DND-41 (cell line): ENCODE measurements around the gene NUDT6.

Experiments
- ATAC-seq: fragments of 200-7000 bp; cut with Tn5 transposase; 3 replicates; pipeline ENCODE4 v1.9.1; 2021; ENCODE audit warnings: low read depth; ENCODE audit not compliant: insufficient read depth
- DNase-seq: peaks from one replicate; pipeline ENCODE4 v3.0.0-alpha.2; 2020
- H2AFZ ChIP-seq: 2 replicates; pipeline ENCODE4 v1.6.0; 2012; ENCODE audit warnings: low read depth, low read length
- H3K27ac ChIP-seq: 2 replicates; pipeline ENCODE4 v1.5.1; 2012; ENCODE audit warnings: low read length, inconsistent platforms
- H3K27me3 ChIP-seq: fragments of 200-600 bp; sonication (generic); 2 replicates; pipeline ENCODE4 v1.6.0; 2012; ENCODE audit warnings: low read length, mild to moderate bottlenecking, inconsistent platforms; ENCODE audit not compliant: insufficient read depth, poor library complexity
- H3K36me3 ChIP-seq: 2 replicates; pipeline ENCODE4 v1.5.1; 2012; ENCODE audit warnings: low read length, inconsistent platforms; ENCODE audit not compliant: insufficient read depth
- H3K4me1 ChIP-seq: 2 replicates; pipeline ENCODE4 v1.5.1; 2012; ENCODE audit warnings: mild to moderate bottlenecking, low read length; ENCODE audit not compliant: insufficient read depth
- H3K4me2 ChIP-seq: 2 replicates; pipeline ENCODE4 v1.6.0; 2012; ENCODE audit warnings: mild to moderate bottlenecking, moderate library complexity, low read length, inconsistent platforms; ENCODE audit not compliant: insufficient read depth
- H3K4me3 ChIP-seq, 2 experiments: fragments of 200-600 bp in 1 of 2; shearing (Covaris generic) in 1 of 2; 2 replicates each; pipeline ENCODE4 v1.5.1; 2012 to 2016; ENCODE audit warnings: inconsistent platforms in 2 of 2, low read length in 2 of 2, mild to moderate bottlenecking in 2 of 2, low read depth in 1 of 2, moderate library complexity in 1 of 2
- H3K79me2 ChIP-seq: 2 replicates; pipeline ENCODE4 v1.6.0; 2012; ENCODE audit warnings: low read length, inconsistent platforms; ENCODE audit not compliant: insufficient read depth
- H3K9ac ChIP-seq: 2 replicates; pipeline ENCODE4 v1.6.0; 2012; ENCODE audit warnings: low read depth, mild to moderate bottlenecking, inconsistent platforms, low read length, moderate library complexity
- H3K9me3 ChIP-seq: 2 replicates; pipeline ENCODE4 v1.5.1; 2012; ENCODE audit warnings: low read length, moderate library complexity, mild to moderate bottlenecking, inconsistent platforms; ENCODE audit not compliant: insufficient read depth, severe bottlenecking
- H4K20me1 ChIP-seq: 2 replicates; pipeline ENCODE4 v1.6.0; 2012; ENCODE audit warnings: low read length; ENCODE audit not compliant: insufficient read depth
- CTCF ChIP-seq: IDR thresholded peaks from 2 replicates; pipeline ENCODE4 v1.5.1; 2012; ENCODE audit warnings: borderline replicate concordance, low read length, moderate library complexity, mild to moderate bottlenecking; ENCODE audit not compliant: poor library complexity, severe bottlenecking; ENCODE audit errors: extremely low read depth
- EZH2 ChIP-seq: IDR thresholded peaks from 3 replicates; pipeline ENCODE4 v1.6.1; 2012; ENCODE audit warnings: borderline replicate concordance, low read depth, mild to moderate bottlenecking, moderate library complexity, low read length, inconsistent platforms; ENCODE audit not compliant: severe bottlenecking

The NUDT6 gene

GRCh38 chr4:122884499-122884898 lies 37.9 kb downstream of the NUDT6 start:
- no peaks in the 10 kb centered on the region for H3K4me1 ChIP-seq
- H3K4me2 ChIP-seq: no peak overlapping the region
- no peaks in the 10 kb centered on the region for H3K36me3 ChIP-seq
- peaks cover 5% of the 10 kb centered on the region for H3K9me3 ChIP-seq
- no peaks in the 10 kb centered on the region for H4K20me1 ChIP-seq
- H3K4me3 ChIP-seq: no peak overlapping the region
- H3K27ac ChIP-seq: no peak overlapping the region
- DNase-seq: no peak
- no peaks in the 10 kb centered on the region for H3K79me2 ChIP-seq
- no peak overlapping the region for H3K9ac ChIP-seq
- H2AFZ ChIP-seq: no peak overlapping the region
- H3K27me3 ChIP-seq: no peaks in the 10 kb centered on the region
- no peak for ATAC-seq
- no peak for TF ChIP-seq EZH2
- no peak for TF ChIP-seq CTCF

GRCh38 chr4:122882857-122883735 lies 39.3 kb downstream of the NUDT6 start:
- no peaks in the 10 kb centered on the region for H3K36me3 ChIP-seq
- H4K20me1 ChIP-seq: no peaks in the 10 kb centered on the region
- no peaks in the 10 kb centered on the region for H3K27me3 ChIP-seq
- TF ChIP-seq CTCF (no peak), EZH2 (no peak)
- no peak for DNase-seq
- no peak overlapping the region for H3K27ac ChIP-seq
- H3K4me1 ChIP-seq: no peaks in the 10 kb centered on the region
- no peak overlapping the region for H2AFZ ChIP-seq
- no peak for ATAC-seq
- H3K9ac ChIP-seq: no peak overlapping the region
- H3K9me3 ChIP-seq: peaks cover 5% of the 10 kb centered on the region
- no peak overlapping the region for H3K4me2 ChIP-seq
- H3K4me3 ChIP-seq: no peak overlapping the region
- no peaks in the 10 kb centered on the region for H3K79me2 ChIP-seq

GRCh38 chr4:122879001-122879400 lies 43.4 kb downstream of the NUDT6 start:
- no peak overlapping the region for H3K4me2 ChIP-seq
- ATAC-seq (no peak), DNase-seq (no peak)
- no peaks in the 10 kb centered on the region for H3K79me2 ChIP-seq
- TF ChIP-seq EZH2: no peak
- no peak for TF ChIP-seq CTCF
- H3K27me3 ChIP-seq: no peaks in the 10 kb centered on the region
- H3K9ac ChIP-seq: no peak overlapping the region
- H3K4me3 ChIP-seq: no peak overlapping the region
- H2AFZ ChIP-seq: no peak overlapping the region
- H3K9me3 ChIP-seq: peaks cover 5% of the 10 kb centered on the region
- H3K36me3 ChIP-seq: no peaks in the 10 kb centered on the region
- no peaks in the 10 kb centered on the region for H4K20me1 ChIP-seq
- H3K4me1 ChIP-seq: no peaks in the 10 kb centered on the region
- no peak overlapping the region for H3K27ac ChIP-seq
